HCT116 (cell line): Measurements from ENCODE around the gene MAX. TPM values are rescaled to one million over a fixed set of nuclear protein-coding genes. Genes with fewer than 3 reads are reported as not detected.

Experiments
- ATAC-seq: fragments of 200-7000 bp; cut with Tn5 transposase; 2 replicates; pipeline ENCODE4 v1.9.1; 2020; ENCODE audit warnings: mild to moderate bottlenecking, moderate library complexity
- BruUV-seq: library from RNA; stranded (reverse); fragments of 400-500 nt; replicated peaks from 2 replicates; lab custom pipeline; 2021; lab: Mats Ljungman, UMichigan
- CTCF ChIA-PET: fragments of 300-600 bp; sonication (Branson Sonifier 250); formaldehyde crosslinking; loops from one replicate; lab custom pipeline; 2021; ENCODE audit warnings: antibody characterized with exemption; lab: Charles Lee
- POLR2A ChIA-PET: fragments of 300-600, 350-600 bp; sonication (Branson Sonifier 250); formaldehyde crosslinking; loops from one replicate; lab custom pipeline; 2021; ENCODE audit warnings: antibody characterized with exemption; lab: Charles Lee
- RAD21 ChIA-PET, 2 experiments: fragments of 300-600 bp; sonication (Branson Sonifier 250); formaldehyde crosslinking; loops; one replicate each; lab custom pipeline; 2023; ENCODE audit warnings: low total read pairs in 2 of 2; ENCODE audit not compliant: uncharacterized antibody in 2 of 2, unreplicated experiment in 2 of 2, low non-redundant PET in 1 of 2; lab: Charles Lee
- DNase-seq: peaks from one replicate; pipeline ENCODE4 v3.0.0-alpha.2; 2010; ENCODE audit warnings: low read depth, low spot score
- H2AFZ ChIP-seq: fragments of 200-600 bp; shearing (Covaris generic), sonication (generic); 2 replicates; pipeline ENCODE4 v1.6.1; 2017; ENCODE audit warnings: low read depth, mixed run types, mixed read lengths, antibody characterized with exemption, low read length; ENCODE audit not compliant: poor library complexity, severe bottlenecking
- H3K27ac ChIP-seq: 2 replicates; pipeline ENCODE4 v1.5.1; 2012; ENCODE audit warnings: low read depth, low read length
- H3K27me3 ChIP-seq: fragments of 200-600 bp; sonication (generic); 2 replicates; pipeline ENCODE4 v1.6.1; 2016; ENCODE audit warnings: mixed run types, low read length, mixed read lengths; ENCODE audit not compliant: insufficient read depth
- H3K36me3 ChIP-seq, 2 experiments: fragments of 200-500 bp in 1 of 2; fragments of 200-600 bp in 1 of 2; sonication (Bioruptor generic) in 1 of 2; sonication (generic) in 1 of 2; 2 replicates each; pipeline versions ENCODE4 v1.5.1 to v1.6.1; 2014 to 2016; ENCODE audit warnings: low read length in 2 of 2, inconsistent platforms in 1 of 2, mixed read lengths in 1 of 2, mixed run types in 1 of 2; ENCODE audit not compliant: insufficient read depth in 2 of 2, control insufficient read depth in 1 of 2
- H3K4me1 ChIP-seq, 2 experiments: fragments of 200-600 bp in 1 of 2; sonication (generic) in 1 of 2; 2 replicates each; pipeline versions ENCODE4 v1.5.1 to v1.6.1; 2012 to 2017; ENCODE audit warnings: low read length in 2 of 2, inconsistent platforms in 1 of 2, mild to moderate bottlenecking in 1 of 2, mixed read lengths in 1 of 2, mixed run types in 1 of 2, moderate library complexity in 1 of 2; ENCODE audit not compliant: insufficient read depth in 2 of 2, control insufficient read depth in 1 of 2
- H3K4me2 ChIP-seq: fragments of 200-600 bp; sonication (generic); 2 replicates; pipeline ENCODE4 v1.6.1; 2017; ENCODE audit warnings: mixed run types, low read length, mixed read lengths
- H3K4me3 ChIP-seq, 2 experiments: fragments of 200-600 bp in 1 of 2; sonication (generic) in 1 of 2; replicated peaks in 1 of 2; 2 replicates each; pipeline ENCODE4 v1.5.1; 2011 to 2016; ENCODE audit warnings: low read length in 2 of 2, control low read depth in 1 of 2, low read depth in 1 of 2, mild to moderate bottlenecking in 1 of 2, mixed read lengths in 1 of 2, mixed run types in 1 of 2
- H3K79me2 ChIP-seq: fragments of 200-600 bp; sonication (generic); 2 replicates; pipeline ENCODE4 v1.6.1; 2017; ENCODE audit warnings: mild to moderate bottlenecking, mixed run types, low read length, moderate library complexity, mixed read lengths; ENCODE audit not compliant: insufficient read depth
- H3K9ac ChIP-seq: fragments of 200-600 bp; sonication (generic); 2 replicates; pipeline ENCODE4 v1.6.1; 2016; ENCODE audit warnings: low read length, mixed read lengths
- H3K9me2 ChIP-seq: fragments of 200-600 bp; sonication (generic), shearing (Covaris generic); 2 replicates; pipeline ENCODE4 v1.6.1; 2017; ENCODE audit warnings: mixed run types, mild to moderate bottlenecking, moderate library complexity; ENCODE audit not compliant: insufficient read depth
- H3K9me3 ChIP-seq, 2 experiments: fragments of 200-500 bp in 1 of 2; fragments of 200-600 bp in 1 of 2; sonication (Bioruptor generic) in 1 of 2; sonication (generic) in 1 of 2; 2 replicates each; pipeline ENCODE4 v1.6.1; 2014 to 2017; ENCODE audit warnings: low read length in 2 of 2, mixed read lengths in 2 of 2, inconsistent platforms in 1 of 2, low read depth in 1 of 2, mild to moderate bottlenecking in 1 of 2, mixed run types in 1 of 2, moderate library complexity in 1 of 2; ENCODE audit not compliant: control insufficient read depth in 1 of 2, insufficient read depth in 1 of 2
- H4K20me1 ChIP-seq: fragments of 200-600 bp; sonication (generic), shearing (Covaris generic); 2 replicates; pipeline ENCODE4 v1.6.1; 2017; ENCODE audit warnings: mixed run types, mild to moderate bottlenecking, moderate library complexity; ENCODE audit not compliant: insufficient read depth
- CEBPB ChIP-seq: IDR thresholded peaks from 2 replicates; pipeline ENCODE4 v1.6.1; 2012; ENCODE audit warnings: low read depth
- CTCF ChIP-seq, 3 experiments: fragments of 200-600 bp in 1 of 3; sonication (generic) in 1 of 3; IDR thresholded peaks in 2 of 3; conservative IDR thresholded peaks in 1 of 3; 2 replicates each; pipeline ENCODE4 v1.5.1; 2012 to 2017; ENCODE audit warnings: low read depth in 2 of 3, low read length in 2 of 3, antibody characterized with exemption in 1 of 3, borderline replicate concordance in 1 of 3, control low read depth in 1 of 3, mild to moderate bottlenecking in 1 of 3, mixed read lengths in 1 of 3, mixed run types in 1 of 3, moderate library complexity in 1 of 3; ENCODE audit not compliant: insufficient read depth in 1 of 3
- EGR1 ChIP-seq: IDR thresholded peaks from 2 replicates; pipeline ENCODE4 v1.6.1; 2012; ENCODE audit warnings: low read depth
- ELF1 ChIP-seq: IDR thresholded peaks from 2 replicates; pipeline ENCODE4 v1.6.1; 2012; ENCODE audit warnings: low read depth, borderline replicate concordance
- EZH2 ChIP-seq: fragments of 200-600 bp; sonication (generic); IDR thresholded peaks from 2 replicates; pipeline ENCODE4 v1.6.1; 2017; ENCODE audit warnings: antibody characterized with exemption, mixed run types
- EZH2phosphoT487 ChIP-seq: fragments of 200-600 bp; IDR thresholded peaks from 2 replicates; pipeline ENCODE4 v1.6.1; 2018; ENCODE audit warnings: antibody characterized with exemption, borderline replicate concordance
- JUND ChIP-seq: IDR thresholded peaks from 2 replicates; pipeline ENCODE4 v1.6.1; 2012
- POLR2A ChIP-seq: IDR thresholded peaks from 2 replicates; pipeline ENCODE4 v1.7.0; 2011; ENCODE audit warnings: borderline replicate concordance; ENCODE audit not compliant: insufficient read depth, insufficient read length; ENCODE audit errors: extremely low read depth
- POLR2AphosphoS5 ChIP-seq: IDR thresholded peaks from 2 replicates; pipeline ENCODE4 v1.6.1; 2011; ENCODE audit warnings: mild to moderate bottlenecking, low read depth, low read length, moderate library complexity
- RAD21 ChIP-seq: IDR thresholded peaks from 2 replicates; pipeline ENCODE4 v1.6.1; 2012; ENCODE audit warnings: low read depth, mild to moderate bottlenecking
- SIN3A ChIP-seq: IDR thresholded peaks from 2 replicates; pipeline ENCODE4 v1.6.1; 2012; ENCODE audit warnings: low read depth
- SRF ChIP-seq: IDR thresholded peaks from 2 replicates; pipeline ENCODE4 v1.6.1; 2012; ENCODE audit warnings: low read depth
- YY1 ChIP-seq: IDR thresholded peaks from 2 replicates; pipeline ENCODE4 v1.6.1; 2011; ENCODE audit warnings: low read length, low read depth, moderate library complexity, mild to moderate bottlenecking; ENCODE audit not compliant: insufficient replicate concordance; ENCODE audit errors: extremely low read depth
- ZBTB33 ChIP-seq: IDR thresholded peaks from 2 replicates; pipeline ENCODE4 v1.6.1; 2011; ENCODE audit warnings: mild to moderate bottlenecking, low read length, moderate library complexity; ENCODE audit not compliant: insufficient replicate concordance; ENCODE audit errors: extremely low read depth
- ZNF274 ChIP-seq: fragments of 200-500 bp; sonication (Bioruptor generic); IDR thresholded peaks from 2 replicates; pipeline ENCODE4 v1.6.1; 2014; ENCODE audit warnings: mild to moderate bottlenecking, low read depth, low read length, inconsistent platforms
- intact Hi-C: fragments of 100-400 bp; cut with micrococcal nuclease; formaldehyde crosslinking; loops from 2 replicates; pipeline ENCODE4 v1.10.0; 2022
- total RNA-seq: library from RNA; stranded (reverse); gene quantifications from one replicate; pipeline ENCODE4 v1.2.1, GENCODE V29; 2021; ENCODE audit not compliant: unreplicated experiment
- TF ChIP-seq, protein P1 (sequence below): IDR thresholded peaks from 2 replicates; pipeline ENCODE4 v1.6.1; 2012

MAX gene
- total RNA-seq, 1 experiment from 2014 or later = 72.6 TPM

GRCh38 chr14:65079201-65079600, 23.1 kb downstream of the MAX start:
- ChIA-PET RAD21 (no interaction called here), CTCF (interaction anchor here (0.6 kb wide), 1 partner anchor 39 kb away, joined by 3 read pairs; no protein-coding TSS in a partner anchor), POLR2A (no interaction called here)
- H3K4me2 ChIP-seq = no peak overlapping the region
- peaks cover 14 to 21% of the 10 kb centered on the region in 2 experiments; a peak in 3 of 4 replicates for H3K36me3 ChIP-seq
- no TSS peak for BruUV-seq
- H3K27ac ChIP-seq = no peak overlapping the region
- H3K9me2 ChIP-seq = no peaks in the 10 kb centered on the region
- H3K4me1 ChIP-seq = no peaks in the 10 kb centered on the region
- ATAC-seq = no peak
- intact Hi-C loops = no loop called here
- H3K4me3 ChIP-seq = no peak overlapping the region
- peaks cover 24% of the 10 kb centered on the region for H3K79me2 ChIP-seq
- DNase-seq = no peak
- TF ChIP-seq RAD21 (no peak), SRF (no peak), ZBTB33 (no peak), POLR2AphosphoS5 (no peak), EZH2phosphoT487 (no peak), SIN3A (no peak), EZH2 (no peak), JUND (no peak), ZNF274 (no peak), ELF1 (no peak), CTCF (IDR thresholded peaks at IDR 0.05 in 2 of 3, conservative IDR thresholded peaks at IDR 0.05 in 1 of 3; ENCODE audit: borderline replicate concordance in 1 of 3, insufficient read depth in 1 of 3, low read depth in 2 of 3, low read length in 2 of 3) (no peak), EGR1 (no peak), POLR2A (no peak), YY1 (no peak), CEBPB (no peak)
- TF ChIP-seq, protein P1, sequence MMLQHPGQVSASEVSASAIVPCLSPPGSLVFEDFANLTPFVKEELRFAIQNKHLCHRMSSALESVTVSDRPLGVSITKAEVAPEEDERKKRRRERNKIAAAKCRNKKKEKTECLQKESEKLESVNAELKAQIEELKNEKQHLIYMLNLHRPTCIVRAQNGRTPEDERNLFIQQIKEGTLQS = no peak
- TF ChIP-seq, all 23 proteins: peak for 0
- H4K20me1 ChIP-seq = no peaks in the 10 kb centered on the region
- no peaks in the 10 kb centered on the region for H3K27me3 ChIP-seq
- no peak overlapping the region for H3K9ac ChIP-seq
- no peak overlapping the region for H2AFZ ChIP-seq
- H3K9me3 ChIP-seq = no peaks in the 10 kb centered on the region
